ENCODE measurements around the gene CLEC11A.

DNA sequence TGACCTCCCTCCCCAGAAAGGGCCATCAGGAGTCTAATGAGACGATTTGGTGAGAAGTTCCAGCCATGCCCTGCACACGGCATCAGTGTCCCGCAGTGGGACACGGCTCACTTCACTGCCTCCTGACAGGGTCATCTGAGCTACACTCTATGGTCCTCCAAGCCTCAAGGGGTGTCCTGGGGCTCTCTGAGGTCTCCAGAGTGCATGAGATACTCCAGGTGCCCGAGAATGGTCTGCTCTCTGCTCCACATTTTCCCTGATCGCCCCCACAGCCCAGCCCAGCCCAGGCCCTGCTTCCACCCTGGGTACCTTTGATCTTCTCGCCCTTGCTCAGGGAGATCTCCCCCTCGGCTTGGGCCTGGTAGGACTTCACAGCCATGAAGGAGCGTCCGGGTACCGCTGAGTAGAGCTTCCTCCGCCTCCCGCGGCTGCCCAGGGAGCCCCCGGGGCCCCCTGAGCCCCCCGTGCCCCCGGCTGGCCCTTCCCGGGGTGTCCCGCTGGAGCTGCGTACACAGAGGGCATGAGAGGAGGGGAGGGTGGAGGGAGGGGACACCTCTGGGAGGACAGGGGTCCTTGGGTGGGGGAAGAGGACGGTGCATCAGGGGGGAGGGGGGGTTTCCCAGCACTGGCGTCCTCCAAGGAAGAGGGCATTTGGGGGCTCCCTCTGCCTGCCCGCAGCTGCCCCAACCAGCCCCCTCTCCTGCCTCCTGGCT, 20.9 kb upstream of the CLEC11A start:
- TF ChIP-seq, protein P1, sequence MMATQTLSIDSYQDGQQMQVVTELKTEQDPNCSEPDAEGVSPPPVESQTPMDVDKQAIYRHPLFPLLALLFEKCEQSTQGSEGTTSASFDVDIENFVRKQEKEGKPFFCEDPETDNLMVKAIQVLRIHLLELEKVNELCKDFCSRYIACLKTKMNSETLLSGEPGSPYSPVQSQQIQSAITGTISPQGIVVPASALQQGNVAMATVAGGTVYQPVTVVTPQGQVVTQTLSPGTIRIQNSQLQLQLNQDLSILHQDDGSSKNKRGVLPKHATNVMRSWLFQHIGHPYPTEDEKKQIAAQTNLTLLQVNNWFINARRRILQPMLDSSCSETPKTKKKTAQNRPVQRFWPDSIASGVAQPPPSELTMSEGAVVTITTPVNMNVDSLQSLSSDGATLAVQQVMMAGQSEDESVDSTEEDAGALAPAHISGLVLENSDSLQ (IDR thresholded peaks at IDR 0.05): no peak
- TF ChIP-seq FOXM1 (IDR thresholded peaks at IDR 0.05; ENCODE audit: borderline replicate concordance) (no peak), SP1 (IDR thresholded peaks at IDR 0.05) (no peak), ARNT (IDR thresholded peaks at IDR 0.05) (no peak), NFRKB (IDR thresholded peaks at IDR 0.05) (no peak), ZNF384 (IDR thresholded peaks at IDR 0.05) (no peak), BHLHE40 (IDR thresholded peaks at IDR 0.05; ENCODE audit: borderline replicate concordance) (no peak), FOXA1 (IDR thresholded peaks at IDR 0.05) (no peak)

Measured in HEK293T (cell line).